ENCODE data around the gene CHAD. TPM values are rescaled to one million over a fixed set of nuclear protein-coding genes. Genes with fewer than 3 reads are reported as not detected.

The CHAD gene
- total RNA-seq, 1 experiment from 2014 or later: not detected

DNA sequence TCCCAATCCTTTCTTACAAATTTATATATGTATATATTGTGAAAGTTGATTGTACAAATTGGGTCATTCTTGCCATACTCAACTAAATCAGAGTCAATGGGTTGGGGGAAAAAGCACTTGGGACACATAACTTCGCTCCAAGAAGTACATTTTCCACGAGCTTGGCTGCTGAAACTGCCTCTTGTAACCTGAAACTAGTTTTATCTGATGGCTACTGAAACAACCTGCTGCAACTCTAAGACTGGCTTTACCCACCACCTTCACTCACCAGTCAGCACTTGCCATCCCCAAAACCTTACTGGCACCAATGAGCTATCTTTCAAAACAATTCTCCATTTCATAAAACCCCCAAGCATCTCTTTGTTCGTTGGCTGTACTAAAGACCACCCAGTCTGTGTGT, 25.1 kb upstream of the CHAD start:
- H3K27ac ChIP-seq (ENCODE audit: low read length): no peak overlapping the region
- intact Hi-C loops (cut with micrococcal nuclease; ENCODE audit: unreplicated experiment) (no loop called here), in situ Hi-C loops (cut with HindIII; ENCODE audit: low pct_unique_long_range_greater_than_20kb, low sequenced_read_pairs) (no loop called here)
- ATAC-seq (no peak), DNase-seq (ENCODE audit: low read depth, low spot score) (no peak)
- no peak for TF ChIP-seq SIN3A (IDR thresholded peaks at IDR 0.05; ENCODE audit: borderline replicate concordance, insufficient read depth, low read depth, low read length)
- TF ChIP-seq TCF7L2 (IDR thresholded peaks at IDR 0.05; ENCODE audit: low read depth, low read length): no peak
- TF ChIP-seq, protein P1, sequence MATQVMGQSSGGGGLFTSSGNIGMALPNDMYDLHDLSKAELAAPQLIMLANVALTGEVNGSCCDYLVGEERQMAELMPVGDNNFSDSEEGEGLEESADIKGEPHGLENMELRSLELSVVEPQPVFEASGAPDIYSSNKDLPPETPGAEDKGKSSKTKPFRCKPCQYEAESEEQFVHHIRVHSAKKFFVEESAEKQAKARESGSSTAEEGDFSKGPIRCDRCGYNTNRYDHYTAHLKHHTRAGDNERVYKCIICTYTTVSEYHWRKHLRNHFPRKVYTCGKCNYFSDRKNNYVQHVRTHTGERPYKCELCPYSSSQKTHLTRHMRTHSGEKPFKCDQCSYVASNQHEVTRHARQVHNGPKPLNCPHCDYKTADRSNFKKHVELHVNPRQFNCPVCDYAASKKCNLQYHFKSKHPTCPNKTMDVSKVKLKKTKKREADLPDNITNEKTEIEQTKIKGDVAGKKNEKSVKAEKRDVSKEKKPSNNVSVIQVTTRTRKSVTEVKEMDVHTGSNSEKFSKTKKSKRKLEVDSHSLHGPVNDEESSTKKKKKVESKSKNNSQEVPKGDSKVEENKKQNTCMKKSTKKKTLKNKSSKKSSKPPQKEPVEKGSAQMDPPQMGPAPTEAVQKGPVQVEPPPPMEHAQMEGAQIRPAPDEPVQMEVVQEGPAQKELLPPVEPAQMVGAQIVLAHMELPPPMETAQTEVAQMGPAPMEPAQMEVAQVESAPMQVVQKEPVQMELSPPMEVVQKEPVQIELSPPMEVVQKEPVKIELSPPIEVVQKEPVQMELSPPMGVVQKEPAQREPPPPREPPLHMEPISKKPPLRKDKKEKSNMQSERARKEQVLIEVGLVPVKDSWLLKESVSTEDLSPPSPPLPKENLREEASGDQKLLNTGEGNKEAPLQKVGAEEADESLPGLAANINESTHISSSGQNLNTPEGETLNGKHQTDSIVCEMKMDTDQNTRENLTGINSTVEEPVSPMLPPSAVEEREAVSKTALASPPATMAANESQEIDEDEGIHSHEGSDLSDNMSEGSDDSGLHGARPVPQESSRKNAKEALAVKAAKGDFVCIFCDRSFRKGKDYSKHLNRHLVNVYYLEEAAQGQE (IDR thresholded peaks at IDR 0.05; ENCODE audit: insufficient read depth in 1 of 2, low read depth in 2 of 2, low read length in 1 of 2): no peak
- H3K4me1 ChIP-seq (ENCODE audit: control insufficient read depth, insufficient read depth, low read length): no peaks in the 10 kb centered on the region
- BruUV-seq (replicated peaks): no TSS peak
- no peaks in the 10 kb centered on the region for H3K36me3 ChIP-seq (ENCODE audit: control insufficient read depth, insufficient read depth, low read length)
- no peaks in the 10 kb centered on the region for H3K9me3 ChIP-seq (ENCODE audit: control insufficient read depth, insufficient read depth, low read depth, low read length)
- ChIA-PET CTCF (no interaction called here), POLR2A (no interaction called here)
- no peaks in the 10 kb centered on the region for H3K27me3 ChIP-seq (ENCODE audit: control insufficient read depth, insufficient read depth, low read length)
- no peak overlapping the region for H3K4me3 ChIP-seq (ENCODE audit: low read depth in 2 of 2, low read length in 2 of 2)

DNA sequence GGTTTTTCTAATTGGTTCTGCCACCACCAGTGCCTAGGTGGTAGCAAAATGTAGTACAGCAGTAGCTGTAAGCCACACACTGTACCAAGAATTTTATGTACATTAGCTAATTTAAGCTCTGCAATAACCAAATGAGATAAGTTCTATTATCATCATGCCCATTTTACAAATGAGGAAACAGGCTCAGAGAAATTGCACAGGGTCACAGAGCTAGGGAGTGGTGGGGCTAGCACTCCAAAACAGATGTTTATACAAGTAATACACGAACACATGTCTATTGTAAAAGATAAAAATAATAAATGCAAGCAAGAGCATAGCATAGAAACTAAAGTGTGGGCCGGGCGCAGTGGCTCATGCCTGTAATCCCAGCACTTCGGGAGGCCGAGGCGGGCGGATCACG, 23.5 kb upstream of the CHAD start:
- Histone ChIP-seq H3K27me3 (ENCODE audit: control insufficient read depth, insufficient read depth, low read length) (no peaks in the 10 kb centered on the region), H3K27ac (ENCODE audit: low read length) (no peak overlapping the region), H3K4me3 (ENCODE audit: low read depth in 2 of 2, low read length in 2 of 2) (no peak overlapping the region), H3K36me3 (ENCODE audit: control insufficient read depth, insufficient read depth, low read length) (no peaks in the 10 kb centered on the region), H3K4me1 (ENCODE audit: control insufficient read depth, insufficient read depth, low read length) (no peaks in the 10 kb centered on the region), H3K9me3 (ENCODE audit: control insufficient read depth, insufficient read depth, low read depth, low read length) (no peaks in the 10 kb centered on the region)
- ChIA-PET POLR2A (no interaction called here), CTCF (no interaction called here)
- no peak for DNase-seq (ENCODE audit: low read depth, low spot score)
- TF ChIP-seq TCF7L2 (IDR thresholded peaks at IDR 0.05; ENCODE audit: low read depth, low read length) (no peak), SIN3A (IDR thresholded peaks at IDR 0.05; ENCODE audit: borderline replicate concordance, insufficient read depth, low read depth, low read length) (no peak), POLR2AphosphoS5 (IDR thresholded peaks at IDR 0.05; ENCODE audit: low read depth, low read length) (no peak), CTCF (IDR thresholded peaks at IDR 0.05) (no peak)
- TF ChIP-seq, protein P1 (IDR thresholded peaks at IDR 0.05; ENCODE audit: insufficient read depth in 1 of 2, low read depth in 2 of 2, low read length in 1 of 2): no peak
- BruUV-seq (replicated peaks): no TSS peak
- in situ Hi-C loops (cut with HindIII; ENCODE audit: low pct_unique_long_range_greater_than_20kb, low sequenced_read_pairs): no loop called here
- intact Hi-C loops (cut with micrococcal nuclease; ENCODE audit: unreplicated experiment): no loop called here
- ATAC-seq: no peak

Measured in Panc1 (cell line).